ENCODE results near the gene TECRL. TPM values are rescaled to one million over a fixed set of nuclear protein-coding genes. Genes with fewer than 3 reads are reported as not detected.
A peak's percentile ranks its signal among the peaks of the same experiment; 100 is the strongest.

TECRL gene
- total RNA-seq, 1 experiment from 2014 or later: not detected

GRCh38 chr4:64251781-64252180 is 157.5 kb downstream of the TECRL start:
- Histone ChIP-seq H3K4me1 (peaks cover 29% of the 10 kb centered on the region), H3K4me3 (no peak overlapping the region), H3K9me3 (replicated peaks) (peaks cover 27% of the 10 kb centered on the region; the same call in 1 of the 2 replicates), H3K36me3 (no peaks in the 10 kb centered on the region; the same call in 1 of the 2 replicates), H3K27ac (peak overlapping the region; percentile 90), H3K27me3 (no peaks in the 10 kb centered on the region)
- DNase-seq: peak; percentile 39 to 82

- Histone ChIP-seq H3K27me3 (no peaks in the 10 kb centered on the region), H3K27ac (peak overlapping the region; percentile 90)
These were observed 158.8 kb downstream of the TECRL start for GRCh38 chr4:64250488-64250887.

GRCh38 chr4:64250061-64250460 is 159.2 kb downstream of the TECRL start:
- peak in 1 of 2 experiments; percentile 30 for DNase-seq
- Histone ChIP-seq H3K27me3 (no peaks in the 10 kb centered on the region), H3K9me3 (replicated peaks) (peaks cover 27% of the 10 kb centered on the region; the same call in 1 of the 2 replicates), H3K4me3 (no peak overlapping the region), H3K4me1 (peaks cover 29% of the 10 kb centered on the region), H3K36me3 (no peaks in the 10 kb centered on the region), H3K27ac (peak overlapping the region; percentile 90)

More at GRCh38 chr4:64250488-64250887, 158.8 kb downstream of the TECRL start:
- no peak overlapping the region for H3K4me3 ChIP-seq
- H3K9me3 ChIP-seq (replicated peaks): peaks cover 27% of the 10 kb centered on the region; the same call in 1 of the 2 replicates
- peak; percentile 22 to 62 for DNase-seq
- H3K4me1 ChIP-seq: peaks cover 29% of the 10 kb centered on the region
- H3K36me3 ChIP-seq: no peaks in the 10 kb centered on the region

GRCh38 chr4:64248186-64248585 is 161.1 kb downstream of the TECRL start:
- no peak for DNase-seq
- Histone ChIP-seq H3K4me3 (no peak overlapping the region), H3K27ac (no peak overlapping the region), H3K4me1 (peaks cover 26% of the 10 kb centered on the region), H3K27me3 (no peaks in the 10 kb centered on the region), H3K36me3 (no peaks in the 10 kb centered on the region), H3K9me3 (replicated peaks) (peaks cover 27% of the 10 kb centered on the region; the same call in 1 of the 2 replicates)

GRCh38 chr4:64230709-64231310 is 178.4 kb downstream of the TECRL start:
- Histone ChIP-seq H3K9me3 (replicated peaks) (peaks cover 18% of the 10 kb centered on the region), H3K27me3 (no peaks in the 10 kb centered on the region), H3K4me1 (no peaks in the 10 kb centered on the region), H3K27ac (no peak overlapping the region), H3K4me3 (no peak overlapping the region), H3K36me3 (no peaks in the 10 kb centered on the region; the same call in 1 of the 2 replicates)
- peak; percentile 30 to 48 for DNase-seq

All from SJCRH30 (cell line).